DOHH2 (cell line): ENCODE measurements around the gene GPBAR1.

Experiments used
- H3F3A ChIP-seq: fragments of 200-600 bp; sonication (generic), shearing (Covaris generic); 2 replicates; pipeline ENCODE4 v1.6.0; 2016; ENCODE audit warnings: antibody characterized with exemption, mild to moderate bottlenecking; ENCODE audit not compliant: control insufficient read depth, insufficient read depth
- H3K27ac ChIP-seq: fragments of 200-600 bp; sonication (generic); 2 replicates; pipeline ENCODE4 v1.5.1; 2014; ENCODE audit warnings: low read depth, mild to moderate bottlenecking, low read length, moderate library complexity
- H3K27me3 ChIP-seq: fragments of 200-600 bp; sonication (generic); 2 replicates; pipeline ENCODE4 v1.6.1; 2014; ENCODE audit warnings: mild to moderate bottlenecking, low read length, mixed read lengths; ENCODE audit not compliant: control insufficient read depth
- H3K36me3 ChIP-seq: fragments of 200-600 bp; sonication (generic); 2 replicates; pipeline ENCODE4 v1.6.1; 2014; ENCODE audit warnings: mild to moderate bottlenecking, low read length, moderate library complexity, mixed read lengths; ENCODE audit not compliant: control insufficient read depth
- H3K4me1 ChIP-seq: fragments of 200-600 bp; sonication (generic); 2 replicates; pipeline ENCODE4 v1.6.1; 2014; ENCODE audit warnings: mild to moderate bottlenecking, low read length, mixed read lengths; ENCODE audit not compliant: control insufficient read depth
- H3K4me2 ChIP-seq: fragments of 200-600 bp; sonication (generic); 2 replicates; pipeline ENCODE4 v1.6.0; 2014; ENCODE audit warnings: mild to moderate bottlenecking, low read length, moderate library complexity
- H3K4me3 ChIP-seq: fragments of 200-600 bp; sonication (generic); 2 replicates; pipeline ENCODE4 v1.5.1; 2014; ENCODE audit warnings: mild to moderate bottlenecking, low read length, mixed read lengths
- H3K79me2 ChIP-seq: fragments of 200-600 bp; sonication (generic); 2 replicates; pipeline ENCODE4 v1.6.1; 2014; ENCODE audit warnings: mild to moderate bottlenecking, low read length, mixed read lengths; ENCODE audit not compliant: control insufficient read depth
- H3K9me2 ChIP-seq: fragments of 200-600 bp; sonication (generic); replicated peaks from 2 replicates; pipeline ENCODE4 v1.6.1; 2014; ENCODE audit warnings: mild to moderate bottlenecking, low read length, mixed read lengths; ENCODE audit not compliant: control insufficient read depth
- H3K9me3 ChIP-seq: fragments of 200-600 bp; sonication (generic); 2 replicates; pipeline ENCODE4 v1.6.1; 2014; ENCODE audit warnings: antibody characterized with exemption, low read length, mixed read lengths; ENCODE audit not compliant: control insufficient read depth, insufficient read depth
- H4K20me1 ChIP-seq: fragments of 200-600 bp; sonication (generic); 2 replicates; pipeline ENCODE4 v1.6.0; 2014; ENCODE audit warnings: low read depth, mild to moderate bottlenecking, antibody characterized with exemption, low read length, moderate library complexity; ENCODE audit not compliant: control insufficient read depth, insufficient read depth
- EZH2phosphoT487 ChIP-seq: fragments of 200-600 bp; sonication (generic); IDR thresholded peaks from 2 replicates; pipeline ENCODE4 v1.6.1; 2017; ENCODE audit warnings: borderline replicate concordance, mild to moderate bottlenecking, antibody characterized with exemption, low read length, moderate library complexity, mixed read lengths
- TF ChIP-seq, protein P1 (sequence below): fragments of 200-600 bp; sonication (generic); IDR thresholded peaks from one replicate; pipeline ENCODE4 v1.5.1; 2014; ENCODE audit warnings: antibody characterized with exemption, mild to moderate bottlenecking, low read depth, low read length; ENCODE audit not compliant: poor library complexity, severe bottlenecking

Gene GPBAR1, protein sequence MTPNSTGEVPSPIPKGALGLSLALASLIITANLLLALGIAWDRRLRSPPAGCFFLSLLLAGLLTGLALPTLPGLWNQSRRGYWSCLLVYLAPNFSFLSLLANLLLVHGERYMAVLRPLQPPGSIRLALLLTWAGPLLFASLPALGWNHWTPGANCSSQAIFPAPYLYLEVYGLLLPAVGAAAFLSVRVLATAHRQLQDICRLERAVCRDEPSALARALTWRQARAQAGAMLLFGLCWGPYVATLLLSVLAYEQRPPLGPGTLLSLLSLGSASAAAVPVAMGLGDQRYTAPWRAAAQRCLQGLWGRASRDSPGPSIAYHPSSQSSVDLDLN

DNA sequence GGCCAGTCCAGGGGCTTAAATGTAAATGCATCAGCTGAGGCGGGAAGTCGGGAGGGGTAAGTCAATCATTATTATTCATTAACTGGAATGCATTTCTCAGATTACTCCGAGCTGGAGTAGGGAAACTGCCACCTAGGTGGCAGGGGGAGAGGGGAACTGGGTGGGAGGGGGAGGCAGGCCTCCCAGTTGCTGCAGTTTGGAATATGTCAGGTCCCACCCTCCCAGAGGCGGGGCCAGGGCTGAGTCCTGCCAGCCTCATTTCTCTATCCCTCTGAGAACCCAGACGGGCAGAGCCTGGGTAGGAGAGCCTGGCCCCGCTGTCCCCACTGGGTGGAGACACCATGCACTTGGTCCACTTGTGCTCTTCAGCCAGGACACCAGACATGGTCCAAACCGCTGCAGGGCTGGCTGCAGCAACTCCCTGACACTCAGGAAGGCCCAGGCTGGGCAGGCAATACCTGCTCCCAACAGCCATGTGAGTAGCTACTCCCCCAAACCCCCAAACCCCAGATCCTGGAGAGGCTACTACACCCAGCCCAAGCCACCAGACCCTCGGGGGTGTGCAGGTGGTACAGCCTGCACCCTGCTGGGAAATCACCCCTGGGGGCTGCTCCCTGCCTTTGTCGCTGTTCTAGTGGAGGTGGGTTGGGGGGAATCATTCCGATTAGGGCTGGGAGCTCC, at the start of gene GPBAR1:
TSS of gene GPBAR1 (plus strand) at position 274 of the 681 bp plus-strand sequence. CDS start 1,710 bp downstream, outside the sequence.
- Histone ChIP-seq H3K27ac (0 out of 2 replicates have a peak within 1 kb of the TSS, but pooled peaks have one; percentile 9), H4K20me1 (no peaks in the 10 kb centered on the region), H3F3A (peaks cover 18% of the 10 kb centered on the region), H3K4me1 (peaks cover 49% of the 10 kb centered on the region), H3K9me3 (no peaks in the 10 kb centered on the region), H3K4me3 (peak within 1 kb of the TSS; percentile 8; the same call in 1 of the 2 replicates), H3K4me2 (peak within 1 kb of the TSS; percentile 26), H3K79me2 (no peaks in the 10 kb centered on the region), H3K27me3 (no peaks in the 10 kb centered on the region), H3K36me3 (peaks cover 30% of the 10 kb centered on the region), H3K9me2 (no peaks in the 10 kb centered on the region)
- no peak for TF ChIP-seq EZH2phosphoT487
- TF ChIP-seq, protein P1, sequence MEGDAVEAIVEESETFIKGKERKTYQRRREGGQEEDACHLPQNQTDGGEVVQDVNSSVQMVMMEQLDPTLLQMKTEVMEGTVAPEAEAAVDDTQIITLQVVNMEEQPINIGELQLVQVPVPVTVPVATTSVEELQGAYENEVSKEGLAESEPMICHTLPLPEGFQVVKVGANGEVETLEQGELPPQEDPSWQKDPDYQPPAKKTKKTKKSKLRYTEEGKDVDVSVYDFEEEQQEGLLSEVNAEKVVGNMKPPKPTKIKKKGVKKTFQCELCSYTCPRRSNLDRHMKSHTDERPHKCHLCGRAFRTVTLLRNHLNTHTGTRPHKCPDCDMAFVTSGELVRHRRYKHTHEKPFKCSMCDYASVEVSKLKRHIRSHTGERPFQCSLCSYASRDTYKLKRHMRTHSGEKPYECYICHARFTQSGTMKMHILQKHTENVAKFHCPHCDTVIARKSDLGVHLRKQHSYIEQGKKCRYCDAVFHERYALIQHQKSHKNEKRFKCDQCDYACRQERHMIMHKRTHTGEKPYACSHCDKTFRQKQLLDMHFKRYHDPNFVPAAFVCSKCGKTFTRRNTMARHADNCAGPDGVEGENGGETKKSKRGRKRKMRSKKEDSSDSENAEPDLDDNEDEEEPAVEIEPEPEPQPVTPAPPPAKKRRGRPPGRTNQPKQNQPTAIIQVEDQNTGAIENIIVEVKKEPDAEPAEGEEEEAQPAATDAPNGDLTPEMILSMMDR, result no peak

DNA sequence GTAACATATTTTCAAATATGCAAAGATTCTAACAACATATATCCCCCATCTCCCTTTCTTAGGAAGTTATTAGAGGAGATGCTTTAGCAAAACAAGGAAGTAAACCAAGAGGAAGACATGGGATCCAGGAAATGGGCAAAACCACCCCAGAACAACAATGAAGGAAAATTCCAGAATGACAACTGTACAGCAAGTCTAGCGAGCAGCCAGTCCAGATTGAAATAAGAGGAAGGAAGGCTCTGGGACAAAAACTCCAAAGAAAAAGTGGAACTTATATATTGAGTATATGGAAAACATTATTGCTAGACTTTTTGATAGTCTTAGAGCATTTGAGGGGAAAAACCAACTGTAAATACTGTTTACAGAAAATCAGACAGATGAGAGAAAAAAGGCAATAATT, 46.7 kb upstream of the GPBAR1 start:
- Histone ChIP-seq H3K9me2 (no peaks in the 10 kb centered on the region), H4K20me1 (no peaks in the 10 kb centered on the region), H3K36me3 (peaks cover 14% of the 10 kb centered on the region), H3K79me2 (peaks cover 23% of the 10 kb centered on the region), H3K4me2 (no peak overlapping the region), H3F3A (peaks cover 15% of the 10 kb centered on the region), H3K27me3 (peaks cover 7% of the 10 kb centered on the region), H3K4me1 (peaks cover 16% of the 10 kb centered on the region), H3K27ac (no peak overlapping the region), H3K4me3 (no peak overlapping the region), H3K9me3 (0 out of 2 replicates have a peak, but pooled peaks cover 3% of the 10 kb centered on the region)
- TF ChIP-seq EZH2phosphoT487, result no peak
- TF ChIP-seq, protein P1, result no peak

DNA sequence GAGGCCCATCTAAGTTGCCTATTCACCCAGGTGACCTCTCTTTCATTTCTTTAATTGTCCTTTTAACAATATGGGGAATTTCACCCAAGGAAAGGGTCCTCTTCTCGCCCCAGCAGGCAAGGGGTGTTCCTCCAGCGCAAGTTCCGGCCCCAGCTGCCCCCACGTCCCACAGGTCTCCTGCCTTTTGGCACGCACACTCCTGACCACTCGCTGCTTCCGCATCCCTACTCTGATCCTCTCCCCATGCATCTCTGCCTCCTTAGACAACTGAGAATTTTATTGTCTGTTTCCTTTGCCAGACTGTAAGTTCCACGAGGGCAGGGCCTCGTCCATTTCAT, 44.5 kb upstream of the GPBAR1 start:
- peak overlapping the region; percentile 25; the same call in 1 of the 2 replicates for H3K27ac ChIP-seq
- TF ChIP-seq, protein P1, result no peak
- TF ChIP-seq EZH2phosphoT487, result no peak
- no peaks in the 10 kb centered on the region for H3K9me3 ChIP-seq
- no peaks in the 10 kb centered on the region for H3K9me2 ChIP-seq
- peak overlapping the region; percentile 59 for H3K4me2 ChIP-seq
- H4K20me1 ChIP-seq, result peaks cover 17% of the 10 kb centered on the region
- peaks cover 45% of the 10 kb centered on the region for H3K79me2 ChIP-seq
- peaks cover 36% of the 10 kb centered on the region for H3K36me3 ChIP-seq
- peaks cover 1% of the 10 kb centered on the region; the same call in 1 of the 2 replicates for H3K27me3 ChIP-seq
- peaks cover 38% of the 10 kb centered on the region for H3K4me1 ChIP-seq
- peak overlapping the region; percentile 77 for H3K4me3 ChIP-seq
- H3F3A ChIP-seq, result peaks cover 16% of the 10 kb centered on the region
